ENCODE results near the gene GRIK1. TPM values are rescaled to one million over a fixed set of nuclear protein-coding genes. Genes with fewer than 3 reads are reported as not detected.

Gene GRIK1
- polyA plus RNA-seq, 1 experiment: not detected

GRCh38 chr21:29546071-29546470 is 393.7 kb downstream of the GRIK1 start:
- no peak for DNase-seq (ENCODE audit: low read depth, low spot score)
- POLR2A ChIA-PET: no interaction called here
- CTCF ChIA-PET: no interaction called here

GRCh38 chr21:29540289-29540688 is 399.5 kb downstream of the GRIK1 start:
- TF ChIP-seq CTCF (IDR thresholded peaks at IDR 0.05; ENCODE audit: low read depth, low read length): no peak
- no peaks in the 10 kb centered on the region for H3K9me3 ChIP-seq (ENCODE audit: control insufficient read depth, insufficient read depth, low read length)
- CTCF ChIA-PET: interaction anchor here (0.6 kb wide), 1 partner anchor 376 kb away, joined by 5 read pairs; no protein-coding TSS in a partner anchor
- no peak for DNase-seq (ENCODE audit: low read depth, low spot score)
- no peak overlapping the region for H3K4me3 ChIP-seq (ENCODE audit: low read depth, low read length)
- no peak overlapping the region for H3K27ac ChIP-seq (ENCODE audit: low read depth, low read length)
- POLR2A ChIA-PET: no interaction called here
- H3K27me3 ChIP-seq (ENCODE audit: control insufficient read depth, insufficient read depth, low read length): no peaks in the 10 kb centered on the region

More at GRCh38 chr21:29546071-29546470, 393.7 kb downstream of the GRIK1 start:
- H3K4me3 ChIP-seq (ENCODE audit: low read depth, low read length): no peak overlapping the region
- H3K9me3 ChIP-seq (ENCODE audit: control insufficient read depth, insufficient read depth, low read length): no peaks in the 10 kb centered on the region
- no peaks in the 10 kb centered on the region for H3K27me3 ChIP-seq (ENCODE audit: control insufficient read depth, insufficient read depth, low read length)
- TF ChIP-seq CTCF (IDR thresholded peaks at IDR 0.05; ENCODE audit: low read depth, low read length): no peak
- no peak overlapping the region for H3K27ac ChIP-seq (ENCODE audit: low read depth, low read length)

DNA sequence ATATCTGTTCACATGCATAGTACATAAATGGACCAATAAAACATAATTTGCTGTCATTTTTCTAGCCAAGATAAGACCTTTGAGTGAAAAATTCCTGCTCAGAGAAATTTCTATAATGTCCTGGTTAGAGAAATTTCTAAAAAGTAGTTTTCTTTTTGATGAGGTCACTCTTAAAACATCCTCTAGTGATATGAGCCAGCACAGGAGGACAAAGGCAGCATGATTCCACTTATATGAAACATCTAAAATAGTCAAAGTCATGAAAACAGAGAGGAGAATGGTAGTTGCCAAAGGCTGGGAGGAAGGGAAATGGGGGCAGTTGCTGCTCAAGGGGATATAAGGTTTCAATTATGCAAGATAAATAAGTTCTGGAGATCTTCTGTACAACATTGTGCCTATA is 401.7 kb downstream of the GRIK1 start:
- Histone ChIP-seq H3K27ac (ENCODE audit: low read depth, low read length) (no peak overlapping the region), H3K9me3 (ENCODE audit: control insufficient read depth, insufficient read depth, low read length) (no peaks in the 10 kb centered on the region), H3K27me3 (ENCODE audit: control insufficient read depth, insufficient read depth, low read length) (no peaks in the 10 kb centered on the region), H3K4me3 (ENCODE audit: low read depth, low read length) (no peak overlapping the region)
- no peak for TF ChIP-seq CTCF (IDR thresholded peaks at IDR 0.05; ENCODE audit: low read depth, low read length)
- ChIA-PET POLR2A (no interaction called here), CTCF (interaction anchor here (0.6 kb wide), 1 partner anchor 386 kb away, joined by 3 read pairs; no protein-coding TSS in a partner anchor)
- peak; percentile 20 for DNase-seq (ENCODE audit: low read depth, low spot score)

DNA sequence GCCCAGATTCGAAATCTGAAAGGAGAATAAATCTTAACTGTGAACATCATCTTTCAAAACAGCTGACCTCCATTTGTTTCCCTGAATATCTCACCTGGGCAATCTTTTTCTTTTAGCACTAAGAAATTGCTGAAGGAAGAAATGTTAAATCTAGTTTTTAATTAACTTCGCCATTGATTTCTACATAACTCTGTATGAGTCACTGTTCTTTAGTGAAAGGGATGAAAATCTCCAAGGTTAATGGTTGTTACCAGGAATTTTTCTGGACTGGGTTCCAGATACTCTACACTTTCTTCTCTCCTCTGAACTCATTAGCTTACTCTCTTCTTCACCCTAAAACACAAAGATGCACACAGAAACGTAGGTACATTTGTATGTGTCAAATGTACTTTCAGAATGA is 405.3 kb downstream of the GRIK1 start:
- POLR2A ChIA-PET: no interaction called here
- Histone ChIP-seq H3K27ac (ENCODE audit: low read depth, low read length) (no peak overlapping the region), H3K4me3 (ENCODE audit: low read depth, low read length) (no peak overlapping the region), H3K9me3 (ENCODE audit: control insufficient read depth, insufficient read depth, low read length) (no peaks in the 10 kb centered on the region), H3K27me3 (ENCODE audit: control insufficient read depth, insufficient read depth, low read length) (no peaks in the 10 kb centered on the region)
- TF ChIP-seq CTCF (IDR thresholded peaks at IDR 0.05; ENCODE audit: low read depth, low read length): no peak
- DNase-seq (ENCODE audit: low read depth, low spot score): no peak
- CTCF ChIA-PET: no interaction called here

DNA sequence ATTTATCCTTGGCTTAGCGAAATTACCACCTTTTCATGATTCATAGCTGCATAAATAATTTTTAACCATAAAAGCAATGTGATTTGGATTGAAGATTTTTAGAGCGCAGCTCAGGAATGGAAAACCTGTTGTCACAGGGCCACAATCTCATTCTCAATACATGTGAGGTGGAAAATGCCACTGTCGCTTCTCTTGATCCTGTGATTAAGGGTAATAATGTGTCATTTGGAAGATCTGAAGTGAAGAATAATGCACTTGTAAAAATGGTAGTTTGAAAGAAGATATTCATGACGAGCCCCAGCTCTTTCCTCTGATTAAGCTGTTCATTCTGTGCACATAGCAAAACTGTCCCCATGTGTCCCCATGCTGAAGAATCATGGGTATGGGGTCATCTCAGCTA is 410.7 kb downstream of the GRIK1 start:
- no peak overlapping the region for H3K4me3 ChIP-seq (ENCODE audit: low read depth, low read length)
- DNase-seq (ENCODE audit: low read depth, low spot score): no peak
- no peak overlapping the region for H3K27ac ChIP-seq (ENCODE audit: low read depth, low read length)
- H3K9me3 ChIP-seq (ENCODE audit: control insufficient read depth, insufficient read depth, low read length): peaks cover 8% of the 10 kb centered on the region
- H3K27me3 ChIP-seq (ENCODE audit: control insufficient read depth, insufficient read depth, low read length): no peaks in the 10 kb centered on the region
- POLR2A ChIA-PET: no interaction called here
- CTCF ChIA-PET: no interaction called here
- TF ChIP-seq CTCF (IDR thresholded peaks at IDR 0.05; ENCODE audit: low read depth, low read length): no peak
